Mucosa of gallbladder (tissue), 1 donor: ENCODE data around the gene PTPRM. TPM values are rescaled to one million over a fixed set of nuclear protein-coding genes. Genes with fewer than 3 reads are reported as not detected.

Source experiments
- DNase-seq: peaks from one replicate; pipeline ENCODE4 v3.0.0-alpha.2; 2020; ENCODE audit warnings: low spot score
- total RNA-seq: library from RNA; stranded (reverse); gene quantifications from one replicate; pipeline ENCODE4 v1.2.1, GENCODE V29; 2021
- donor health status: DM: no; HTN: no; CAD: no.

PTPRM gene
- total RNA-seq, 1 donor from 2014 or later = 61.5 TPM

DNA sequence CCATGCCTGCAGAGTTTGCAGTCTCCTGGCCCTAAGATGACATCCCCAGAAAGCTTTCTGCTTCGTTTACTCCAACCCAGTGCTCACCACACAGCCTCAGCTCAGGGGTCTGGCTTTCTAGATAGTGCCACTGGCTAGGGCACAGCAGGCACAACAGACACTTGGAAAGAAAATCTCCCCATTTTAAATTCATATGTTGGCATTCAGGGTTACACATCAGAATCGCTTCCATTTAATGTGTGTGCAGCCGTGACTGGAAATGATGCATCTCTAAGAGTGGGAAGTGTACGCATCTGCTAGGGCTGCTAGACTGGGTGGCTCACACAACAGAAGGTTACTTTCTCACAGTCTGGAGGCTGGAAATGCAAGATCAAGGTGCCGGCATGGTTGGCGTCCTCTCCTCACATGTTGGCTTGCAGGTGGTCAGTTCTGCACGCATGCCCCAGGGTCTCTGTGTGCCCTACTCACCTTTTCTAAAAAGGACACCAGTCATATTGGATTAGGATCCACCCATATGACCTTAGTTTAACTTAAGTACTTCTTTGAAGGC, 712.7 kb downstream of the PTPRM start:
- no peak for DNase-seq

DNA sequence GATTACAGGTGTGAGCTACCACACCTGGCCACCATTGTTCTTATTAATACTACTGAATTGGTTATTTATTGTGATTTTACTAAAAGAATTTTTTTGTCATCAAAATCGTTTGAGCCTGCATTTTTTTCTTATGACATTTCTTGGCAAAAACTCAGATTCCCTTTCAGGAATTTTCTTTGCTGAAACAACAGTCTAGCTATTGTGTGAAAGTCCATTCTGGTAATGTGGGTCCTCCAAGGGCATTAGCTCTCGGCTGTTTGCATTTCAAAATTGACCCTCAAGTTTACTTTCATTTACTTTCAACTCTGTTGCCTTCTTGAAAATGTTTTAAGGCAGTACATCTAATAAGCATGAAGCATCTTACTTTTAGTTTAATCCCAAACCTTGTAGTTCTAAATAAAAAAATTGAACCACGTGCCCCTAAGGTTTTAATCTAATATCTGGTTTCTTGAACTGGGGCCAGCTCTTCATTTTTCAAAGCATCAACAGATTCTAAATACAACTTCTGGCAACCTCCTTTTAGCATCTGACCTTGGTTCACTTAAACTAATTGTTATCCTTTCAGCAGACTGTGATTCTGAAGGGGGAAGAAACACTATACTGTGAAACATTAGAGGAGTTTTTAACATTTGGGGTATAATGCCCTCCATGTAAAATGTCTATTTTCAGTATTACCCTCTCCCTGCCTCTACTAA, 716.9 kb downstream of the PTPRM start:
- no peak for DNase-seq

DNA sequence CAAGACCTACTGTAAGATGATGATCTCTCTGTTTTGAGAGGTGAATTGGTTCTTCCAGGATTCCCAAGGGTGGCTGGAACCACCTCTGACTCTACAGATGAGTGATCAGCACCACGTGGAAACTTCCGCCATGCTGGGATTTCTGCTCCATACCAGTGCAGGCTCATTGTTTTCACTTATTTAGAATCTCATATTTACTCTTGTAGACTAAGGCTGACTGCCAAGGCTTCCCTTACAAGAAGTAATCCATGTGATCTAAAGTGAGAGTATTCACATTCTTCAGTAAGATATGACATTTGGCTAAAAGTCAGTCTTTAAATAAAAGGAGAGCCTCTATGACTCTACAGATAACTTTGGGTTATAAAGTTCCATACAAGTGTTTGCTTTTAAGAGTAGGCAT, 719.2 kb downstream of the PTPRM start:
- no peak for DNase-seq

DNA sequence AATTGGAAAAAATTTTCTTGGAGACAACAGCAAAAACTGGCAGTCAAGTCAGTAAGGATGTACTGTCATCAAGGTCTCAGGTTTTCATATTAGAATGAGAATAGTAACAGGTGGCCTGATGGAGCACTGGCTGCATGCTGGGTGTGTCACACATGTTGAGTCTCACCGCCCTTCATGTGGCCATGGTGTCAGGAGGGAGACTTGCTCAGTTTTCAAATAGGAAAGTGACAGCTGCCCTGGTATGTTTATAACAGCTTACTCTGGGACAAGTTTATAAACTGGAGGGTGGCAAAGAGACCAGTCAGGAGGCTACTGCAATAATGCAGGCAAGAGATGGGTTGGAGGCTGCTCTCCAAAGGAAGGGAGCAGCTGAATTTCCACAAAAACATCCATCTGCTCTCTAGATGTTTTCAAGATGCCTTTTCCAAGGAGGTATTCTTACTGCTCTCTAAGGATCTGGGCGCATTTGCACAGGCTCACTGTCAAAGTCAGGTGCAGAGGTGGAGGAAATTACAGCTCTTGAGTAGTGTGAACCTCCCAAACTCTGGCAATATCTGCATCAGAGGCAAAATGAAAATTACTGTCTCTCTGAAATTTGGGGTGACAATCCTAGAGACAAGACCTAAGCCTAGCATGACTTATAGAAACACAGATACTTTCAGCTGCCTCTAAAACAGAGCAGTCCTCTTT, 720.2 kb downstream of the PTPRM start:
- DNase-seq = no peak

DNA sequence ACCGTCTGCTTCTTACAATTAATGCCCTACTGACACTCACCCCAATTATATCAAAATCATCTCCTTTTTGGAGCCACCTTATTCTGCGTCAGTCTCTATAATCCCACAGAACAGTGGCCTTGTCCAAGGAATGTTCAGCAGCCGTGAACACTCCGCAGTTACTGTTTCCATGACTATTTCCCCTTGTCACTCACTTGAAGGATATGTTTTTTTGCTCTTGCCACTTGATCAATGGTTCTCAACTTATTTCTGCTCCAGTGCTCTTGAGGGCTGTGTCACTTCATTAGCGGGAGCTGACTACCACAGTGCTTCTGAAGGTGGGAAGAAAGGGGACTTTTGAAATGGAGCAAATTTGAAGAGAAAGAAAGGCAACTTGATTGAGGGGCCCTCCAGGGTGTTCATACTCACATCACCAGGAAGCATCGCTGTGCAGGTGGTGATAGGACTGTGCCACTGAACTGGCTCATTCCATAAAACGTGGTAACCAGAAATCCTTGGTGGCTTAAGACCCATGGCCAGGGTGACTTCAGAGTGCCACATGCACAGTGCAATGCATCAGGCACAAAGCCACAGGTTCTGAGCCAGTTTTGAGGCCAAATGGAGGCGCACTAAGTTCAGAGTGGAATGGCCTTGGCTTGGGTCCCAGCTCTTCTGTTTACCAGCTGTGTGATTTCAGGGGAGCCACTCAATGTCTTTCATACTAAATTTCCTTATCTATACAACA, 721.5 kb downstream of the PTPRM start:
- no peak for DNase-seq

DNA sequence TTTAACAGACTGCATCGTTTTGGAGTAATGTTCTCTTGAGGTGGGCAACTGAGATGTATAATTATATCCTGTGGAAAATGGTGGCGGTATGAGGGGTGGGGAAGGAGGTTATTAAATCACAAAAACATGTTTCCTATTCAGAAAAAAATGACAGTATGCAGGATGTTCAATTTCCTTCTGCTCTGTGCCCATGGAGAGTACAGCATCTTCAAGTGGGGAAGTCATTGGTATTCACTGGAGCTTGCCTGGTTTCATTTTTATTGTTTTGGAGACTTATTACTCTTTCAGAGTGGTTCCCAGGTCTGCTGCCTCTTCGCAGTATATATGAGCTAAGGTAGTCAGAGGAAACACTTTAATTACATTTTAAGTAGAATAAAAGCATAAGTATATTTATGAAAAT, 723.3 kb downstream of the PTPRM start:
- no peak for DNase-seq

DNA sequence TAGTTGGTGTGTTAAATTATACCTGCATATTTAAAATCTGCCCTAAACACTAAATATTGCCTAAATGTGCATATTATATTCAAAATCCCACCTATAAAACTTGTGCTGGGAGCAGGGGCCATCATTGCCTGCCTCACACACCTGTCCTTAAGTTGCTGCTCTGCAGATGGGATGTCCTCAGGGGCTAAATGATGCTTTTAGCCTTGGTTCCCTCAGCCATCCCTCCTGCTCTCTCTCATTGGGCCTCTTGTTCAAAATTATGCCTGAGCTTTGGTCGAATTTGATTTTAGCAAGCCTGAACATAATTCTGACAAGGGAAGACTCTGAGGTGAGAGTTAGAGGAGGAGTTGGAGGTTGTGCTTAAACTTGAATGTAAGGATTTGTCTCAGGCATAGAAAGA, 723.8 kb downstream of the PTPRM start:
- no peak for DNase-seq

DNA sequence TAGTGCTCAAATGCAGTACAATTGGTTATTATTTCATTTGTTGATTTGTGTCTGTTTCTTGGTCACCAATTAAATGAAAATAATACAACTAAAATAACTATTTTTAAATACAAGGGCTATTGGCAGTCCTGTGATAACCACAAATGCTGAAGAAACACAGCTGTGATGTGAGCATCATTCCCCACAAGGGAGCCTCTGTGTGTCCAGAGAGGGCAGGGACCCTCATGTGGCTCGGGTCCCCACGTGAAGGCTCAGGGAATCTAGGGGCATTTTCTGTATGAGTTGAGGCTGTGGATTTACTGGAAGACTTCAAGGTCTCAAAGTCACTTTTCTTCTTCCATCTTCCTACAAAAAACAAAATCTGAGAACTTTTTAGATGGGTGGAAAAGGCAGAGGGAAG, 726.1 kb downstream of the PTPRM start:
- no peak for DNase-seq

DNA sequence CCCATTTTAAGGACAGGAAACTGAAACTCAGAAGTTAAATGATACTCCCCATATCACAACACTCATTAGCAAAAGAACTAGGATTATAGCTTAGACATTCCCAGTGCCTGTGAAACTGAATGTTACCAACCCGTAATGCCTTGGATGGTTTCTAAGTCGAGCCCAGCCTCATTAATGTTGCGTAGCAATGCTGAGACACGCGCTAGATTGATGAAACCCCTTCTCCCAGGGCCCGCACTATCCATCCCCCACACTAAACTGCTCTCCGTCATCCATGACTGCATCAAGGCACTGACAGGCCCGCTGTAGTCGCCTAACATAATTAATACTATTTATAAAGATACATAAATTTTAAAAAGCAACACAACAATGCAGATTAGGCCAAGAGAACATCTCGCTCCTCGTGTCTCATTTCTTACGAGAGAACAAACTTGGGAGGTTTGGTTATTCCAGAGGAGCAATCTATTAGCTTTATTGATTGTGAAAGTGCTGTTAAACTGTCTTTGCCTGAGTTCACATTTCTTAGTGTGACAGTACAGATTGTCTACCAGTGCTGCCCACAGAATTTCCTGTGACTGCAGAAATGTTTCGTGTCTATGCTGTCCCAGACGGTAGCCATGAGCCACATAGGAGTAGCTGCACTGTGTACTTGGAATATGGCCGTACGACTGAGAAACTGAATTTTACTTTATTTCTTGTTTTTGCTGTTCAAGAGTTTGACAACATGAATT, 729.9 kb downstream of the PTPRM start:
- no peak for DNase-seq

DNA sequence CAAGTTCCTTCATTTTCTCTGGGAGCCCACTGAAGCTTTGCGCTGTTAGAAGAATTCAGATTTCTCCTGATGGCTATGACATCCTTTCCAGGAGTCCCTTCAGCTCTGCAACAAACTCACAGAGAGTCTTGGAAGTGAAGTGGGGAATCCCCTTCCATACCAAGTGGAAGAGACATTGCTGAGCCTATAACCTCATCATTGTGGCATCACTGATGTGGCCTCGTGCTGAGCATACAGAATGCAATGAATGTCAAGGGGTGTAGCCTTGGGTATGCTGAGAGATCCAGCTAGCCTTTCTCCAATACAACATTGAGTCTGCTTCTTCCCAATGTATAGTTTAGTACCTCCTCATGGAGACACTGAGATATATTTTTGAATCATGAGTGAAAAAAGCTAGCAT, 731.1 kb downstream of the PTPRM start:
- no peak for DNase-seq

DNA sequence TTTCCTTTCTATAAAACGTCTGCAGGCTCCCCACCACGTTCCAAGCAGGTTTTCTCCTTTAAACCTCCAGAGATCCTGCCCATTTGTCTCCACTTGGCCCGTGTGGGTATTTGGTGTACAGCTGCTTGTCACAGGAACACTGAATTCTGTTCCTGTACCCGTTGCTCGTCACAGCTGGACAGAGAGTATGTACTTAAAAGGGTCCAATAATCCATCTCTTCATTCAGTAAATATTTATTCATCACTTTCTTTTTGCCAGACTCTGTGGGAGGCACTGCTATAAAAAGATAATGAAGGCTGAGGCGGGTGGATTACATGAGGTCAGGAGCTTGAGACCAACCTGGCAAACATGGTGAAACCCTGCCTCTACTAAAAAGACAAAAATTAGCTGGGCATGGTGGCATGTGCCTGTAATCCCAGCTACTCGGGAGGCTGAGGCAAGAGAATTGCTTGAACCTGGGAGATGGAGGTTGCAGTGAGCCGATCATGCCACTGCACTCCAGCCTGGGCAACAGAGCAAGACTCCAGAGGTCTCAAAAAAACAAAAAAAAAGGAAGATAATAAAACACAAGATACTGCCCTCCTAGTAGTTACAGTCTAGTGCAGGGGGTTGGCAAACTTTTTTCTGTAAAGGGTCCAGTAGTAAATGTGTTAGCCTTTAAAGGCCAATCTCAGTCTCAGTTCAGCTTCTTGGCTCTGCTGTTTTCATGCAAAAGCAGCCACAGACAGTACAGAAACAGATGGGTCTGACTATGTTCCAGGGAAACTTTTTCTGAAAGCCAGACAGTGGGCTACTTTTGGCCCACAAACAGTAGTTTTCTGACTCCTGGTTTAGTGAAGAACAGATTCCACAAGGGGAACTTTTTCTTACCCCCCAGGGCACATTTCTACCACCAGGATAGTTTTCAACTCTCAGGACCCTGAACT, 732.2 kb downstream of the PTPRM start:
- no peak for DNase-seq

DNA sequence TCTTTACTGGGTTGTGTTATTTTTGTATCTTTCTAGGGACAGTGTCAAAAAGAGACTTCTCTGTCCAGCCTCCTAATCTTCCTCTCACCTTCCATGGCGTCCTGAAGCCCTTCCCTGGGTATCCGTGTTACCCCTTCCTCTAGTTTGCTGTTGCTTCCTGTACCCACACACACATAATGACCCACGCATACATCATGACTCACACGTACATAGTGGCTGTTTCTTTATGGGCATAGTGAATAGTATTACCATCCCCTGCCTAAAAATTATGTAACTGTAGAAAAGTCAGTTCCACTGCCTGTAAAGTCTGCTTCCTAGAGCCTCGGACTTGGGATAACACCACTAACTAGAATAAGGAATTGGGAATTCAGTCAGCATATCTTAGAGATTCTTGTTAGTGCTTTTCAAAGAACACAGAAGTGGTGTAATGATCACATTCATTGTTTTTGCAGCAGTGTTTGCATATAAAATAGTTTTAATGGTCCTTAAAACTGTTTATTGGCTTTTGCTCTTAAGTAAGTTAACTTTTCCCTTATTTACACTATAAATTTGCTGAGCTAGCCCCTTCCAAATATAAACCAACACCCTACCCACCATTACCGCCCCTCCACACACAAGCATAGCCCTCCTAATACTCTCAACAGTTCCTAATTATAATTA, 733.8 kb downstream of the PTPRM start:
- no peak for DNase-seq

DNA sequence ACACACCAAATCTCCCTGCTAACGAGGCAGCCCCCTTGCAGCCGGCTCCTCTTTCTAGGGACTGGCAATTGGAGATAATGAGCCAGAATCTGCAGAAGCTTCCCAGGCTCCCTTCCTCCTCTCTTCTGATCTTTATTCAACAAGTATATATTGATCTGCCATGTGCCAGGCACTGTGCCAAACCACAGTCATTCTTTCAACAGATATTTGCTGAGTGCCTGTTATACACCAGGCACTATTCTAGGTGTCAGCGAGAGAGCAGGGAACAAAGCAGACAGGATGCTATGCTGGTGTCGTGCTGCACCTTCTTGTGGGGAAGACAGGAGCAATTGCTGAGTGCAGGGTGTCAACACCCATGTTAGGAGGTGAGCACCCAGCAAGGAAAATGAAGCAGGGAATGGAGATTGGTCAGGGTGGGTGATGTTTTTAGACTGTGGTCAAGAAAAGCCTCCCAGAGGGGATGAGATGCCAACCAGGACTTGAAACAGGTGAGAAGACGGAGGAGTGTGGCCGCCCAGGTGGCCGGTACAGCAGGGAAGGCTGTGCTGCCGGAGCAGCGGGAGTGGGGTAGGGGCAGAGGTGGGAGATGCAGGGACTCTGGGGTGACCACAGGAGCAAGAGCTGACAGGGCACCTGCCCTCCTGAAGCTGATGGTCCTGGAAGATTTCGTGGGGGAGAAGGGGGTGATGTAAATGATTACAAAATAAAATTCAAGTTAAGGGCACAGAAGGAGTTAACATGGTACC, 734.5 kb downstream of the PTPRM start:
- DNase-seq = peak; percentile 94

DNA sequence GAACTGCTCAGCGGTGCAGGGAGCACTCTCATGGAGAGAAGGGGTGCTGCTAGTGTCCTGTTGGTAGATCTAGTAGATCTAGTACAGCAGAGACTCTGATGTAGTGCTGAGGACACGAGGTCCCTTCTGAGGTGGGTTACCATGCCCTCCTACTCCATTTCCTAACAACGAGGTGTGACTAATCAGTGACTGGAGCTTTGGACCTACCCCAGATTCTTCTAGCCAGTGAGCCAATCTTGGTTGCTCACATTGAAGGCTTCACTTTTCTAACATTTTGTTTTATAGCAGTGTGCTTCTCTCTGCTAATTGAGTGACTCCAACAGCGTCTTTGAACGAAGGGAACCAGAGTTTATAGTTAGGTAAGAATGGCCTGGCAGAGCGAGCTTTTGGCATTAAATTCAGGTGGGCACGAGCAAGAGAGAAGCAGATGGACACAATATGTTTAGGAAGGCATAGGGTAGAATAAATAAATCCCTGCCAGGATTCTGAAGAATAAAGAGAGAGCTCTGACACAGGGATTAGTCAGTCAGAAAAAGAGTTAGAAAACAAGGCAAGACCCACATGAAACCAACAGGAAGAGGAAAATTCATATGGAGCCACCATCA, 736.1 kb downstream of the PTPRM start:
- DNase-seq = no peak

DNA sequence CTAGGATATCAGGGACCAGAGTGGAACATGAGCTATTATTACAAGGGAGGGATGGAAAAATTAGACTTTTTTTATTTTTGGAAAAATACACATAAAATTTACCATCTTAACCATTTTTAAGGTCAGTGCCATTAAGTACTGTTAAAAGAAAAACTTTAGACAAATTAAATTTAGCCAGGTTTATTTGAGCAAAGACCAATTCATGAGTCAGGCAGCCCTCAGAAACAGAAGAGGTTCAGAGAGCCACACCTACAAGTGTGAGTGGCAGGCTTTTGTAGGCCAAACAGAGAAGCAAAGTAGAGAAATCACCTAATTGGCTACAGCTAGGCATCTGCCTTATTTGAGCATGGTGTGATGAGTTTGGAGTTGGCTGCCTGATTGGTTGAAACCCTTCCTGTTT, 740.8 kb downstream of the PTPRM start:
- DNase-seq = no peak

DNA sequence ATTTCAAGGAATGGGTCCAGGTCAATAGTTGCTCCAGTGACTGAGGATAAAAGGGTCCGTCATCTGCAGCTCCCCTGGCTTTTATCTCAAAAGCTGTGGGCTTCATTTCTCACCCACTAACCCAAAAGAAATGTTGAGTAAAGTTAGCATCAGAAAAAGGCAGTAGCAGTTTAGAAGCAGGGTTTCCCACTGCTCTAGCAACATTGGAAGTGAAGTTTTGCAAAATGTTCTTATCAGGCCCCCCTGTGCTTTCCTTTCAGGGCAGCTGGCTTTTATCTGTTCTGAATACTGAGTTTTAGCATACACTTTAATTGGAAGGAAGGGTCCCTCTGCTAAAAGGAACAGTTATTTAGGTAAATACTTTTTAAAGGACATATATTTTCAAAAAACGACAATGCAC, 745.9 kb downstream of the PTPRM start:
- no peak for DNase-seq

DNA sequence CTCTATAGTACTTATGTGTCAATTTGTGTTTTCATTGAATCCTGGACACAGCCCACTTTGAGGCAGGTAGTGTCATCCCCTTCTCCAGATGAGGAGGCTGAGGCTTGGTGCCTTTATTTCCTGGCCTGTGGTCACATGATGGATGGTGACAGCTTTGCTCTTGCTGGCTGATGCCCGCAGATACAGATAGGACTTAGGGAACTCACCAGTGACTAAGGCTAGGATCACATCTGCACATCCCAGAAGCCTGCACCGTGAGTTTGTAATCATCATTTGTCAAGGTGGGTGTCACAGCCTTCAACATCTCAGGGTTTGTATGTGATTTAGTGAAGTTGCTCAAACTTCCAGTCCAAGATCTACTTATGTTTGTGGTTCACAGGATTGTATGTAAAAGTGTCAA, 747.0 kb downstream of the PTPRM start:
- DNase-seq = no peak

DNA sequence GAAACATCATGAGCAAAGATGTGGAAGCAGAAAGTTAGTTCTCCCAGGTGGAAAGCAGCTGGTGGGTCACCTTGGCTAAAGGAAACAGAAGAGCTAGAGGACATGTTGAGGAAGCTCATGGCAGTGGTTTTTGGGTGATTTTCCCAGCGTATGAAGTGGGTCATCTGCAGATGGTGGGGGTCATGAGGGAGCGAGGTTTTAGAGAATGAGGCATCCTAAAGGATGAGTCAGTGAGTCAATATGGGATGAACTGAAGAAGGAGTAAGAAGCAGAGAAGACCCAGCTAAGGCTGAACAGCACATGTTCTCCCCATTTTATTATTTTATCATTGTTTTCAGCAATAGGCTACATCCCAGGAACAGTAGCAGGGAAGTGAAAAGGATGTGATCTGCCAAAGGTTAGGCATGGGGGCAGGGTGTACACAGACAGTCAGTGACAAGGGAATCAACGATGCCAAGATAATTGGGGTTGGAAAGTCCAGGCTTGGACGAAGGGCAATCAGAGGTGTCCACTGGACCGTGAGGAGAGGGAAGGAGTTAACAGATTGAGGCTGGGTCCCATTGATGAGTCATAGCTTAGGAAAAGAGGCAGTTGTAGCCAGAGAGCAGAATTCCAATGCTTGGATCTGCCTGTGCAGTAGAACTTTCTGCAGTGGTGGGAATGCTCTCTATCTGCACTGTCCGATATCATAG, 752.8 kb downstream of the PTPRM start:
- DNase-seq = no peak

DNA sequence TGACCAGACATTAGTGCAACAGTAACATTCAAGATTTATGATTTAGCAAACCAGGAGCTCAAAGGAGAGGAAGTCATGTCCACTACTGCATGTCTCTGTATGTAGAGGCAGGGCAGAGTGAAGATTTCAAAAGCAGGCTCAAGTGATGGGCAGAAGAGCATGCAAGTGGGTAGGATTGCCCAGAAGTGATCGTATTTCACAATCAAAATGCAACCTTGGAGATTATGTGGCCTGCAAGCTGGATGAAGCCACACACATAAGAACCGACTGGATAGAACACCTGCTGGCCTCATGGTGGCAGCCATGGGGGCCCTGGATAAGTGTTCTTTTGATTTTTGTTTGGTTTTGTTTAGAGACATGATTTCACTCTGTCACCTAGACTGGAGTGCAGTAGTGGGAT, 755.4 kb downstream of the PTPRM start:
- no peak for DNase-seq
